H9 (cell line): ENCODE results near the gene POLA1. TPM values are rescaled to one million over a fixed set of nuclear protein-coding genes. Genes with fewer than 3 reads are reported as not detected.

Source experiments
- DNase-seq: peaks from one replicate; pipeline ENCODE4 v3.0.0-alpha.2; 2017
- H2AFZ ChIP-seq: one replicate; pipeline ENCODE4 v1.6.1; 2013; ENCODE audit warnings: mild to moderate bottlenecking, low read length, control low read depth, moderate library complexity
- H2AK5ac ChIP-seq: 2 replicates; pipeline ENCODE4 v1.6.1; 2013; ENCODE audit warnings: low read length, control low read depth, mixed read lengths; ENCODE audit not compliant: insufficient read length
- H2BK120ac ChIP-seq: one replicate; pipeline ENCODE4 v1.6.1; 2013; ENCODE audit warnings: low read depth, mild to moderate bottlenecking, low read length, control low read depth, inconsistent platforms; ENCODE audit not compliant: poor library complexity, severe bottlenecking
- H2BK12ac ChIP-seq: 2 replicates; pipeline ENCODE4 v1.6.1; 2013; ENCODE audit warnings: low read length, control low read depth, mixed read lengths, low read depth; ENCODE audit not compliant: insufficient read length
- H2BK15ac ChIP-seq: 2 replicates; pipeline ENCODE4 v1.6.1; 2013; ENCODE audit warnings: low read depth, low read length, control low read depth
- H2BK20ac ChIP-seq: one replicate; pipeline ENCODE4 v1.6.1; 2013; ENCODE audit warnings: low read depth, mild to moderate bottlenecking, low read length, control low read depth, inconsistent platforms; ENCODE audit not compliant: poor library complexity, severe bottlenecking
- H2BK5ac ChIP-seq: 2 replicates; pipeline ENCODE4 v1.6.1; 2013; ENCODE audit warnings: low read length, control low read depth, mixed read lengths; ENCODE audit not compliant: insufficient read length
- H3K14ac ChIP-seq: 2 replicates; pipeline ENCODE4 v1.6.1; 2013; ENCODE audit warnings: low read length, control low read depth; ENCODE audit not compliant: insufficient read depth
- H3K18ac ChIP-seq: 2 replicates; pipeline ENCODE4 v1.6.1; 2013; ENCODE audit warnings: low read depth, mild to moderate bottlenecking, mixed read lengths, low read length, control low read depth; ENCODE audit not compliant: insufficient read length
- H3K23ac ChIP-seq: 2 replicates; pipeline ENCODE4 v1.6.1; 2013; ENCODE audit warnings: low read length, control low read depth, mixed read lengths, low read depth; ENCODE audit not compliant: insufficient read length
- H3K23me2 ChIP-seq: 2 replicates; pipeline ENCODE4 v1.6.1; 2013; ENCODE audit warnings: low read depth, mild to moderate bottlenecking, mixed read lengths, low read length, control low read depth; ENCODE audit not compliant: insufficient read length, poor library complexity, severe bottlenecking
- H3K27ac ChIP-seq: 2 replicates; pipeline ENCODE4 v1.5.1; 2013; ENCODE audit warnings: low read length, control low read depth, mixed read lengths, low read depth; ENCODE audit not compliant: insufficient read length
- H3K27me3 ChIP-seq: 2 replicates; pipeline ENCODE4 v1.6.1; 2013; ENCODE audit warnings: low read length, control low read depth, inconsistent platforms; ENCODE audit not compliant: insufficient read depth
- H3K4ac ChIP-seq: 2 replicates; pipeline ENCODE4 v1.6.1; 2013; ENCODE audit warnings: low read depth, mild to moderate bottlenecking, control low read depth, inconsistent platforms, low read length, moderate library complexity
- H3K4me1 ChIP-seq: 2 replicates; pipeline ENCODE4 v1.6.1; 2013; ENCODE audit warnings: low read length, control low read depth, inconsistent platforms; ENCODE audit not compliant: insufficient read depth
- H3K4me2 ChIP-seq: 2 replicates; pipeline ENCODE4 v1.6.1; 2013; ENCODE audit warnings: low read length, control low read depth, mixed read lengths; ENCODE audit not compliant: insufficient read length, insufficient read depth
- H3K56ac ChIP-seq: 2 replicates; pipeline ENCODE4 v1.6.1; 2013; ENCODE audit warnings: low read depth, mild to moderate bottlenecking, mixed read lengths, low read length, control low read depth; ENCODE audit not compliant: insufficient read length
- H3K79me1 ChIP-seq: 2 replicates; pipeline ENCODE4 v1.6.1; 2013; ENCODE audit warnings: low read depth, mild to moderate bottlenecking, moderate library complexity, low read length, control low read depth, inconsistent platforms; ENCODE audit not compliant: insufficient read depth, poor library complexity, severe bottlenecking
- H3K79me2 ChIP-seq: 2 replicates; pipeline ENCODE4 v1.6.1; 2013; ENCODE audit warnings: low read length, control low read depth, inconsistent platforms; ENCODE audit not compliant: insufficient read depth
- H3K9ac ChIP-seq: 2 replicates; pipeline ENCODE4 v1.6.1; 2013; ENCODE audit warnings: low read length, control low read depth, mixed read lengths; ENCODE audit not compliant: insufficient read length; ENCODE audit errors: extremely low read depth
- H3K9me3 ChIP-seq: one replicate; pipeline ENCODE4 v1.6.1; 2013; ENCODE audit warnings: low read depth, low read length, inconsistent platforms; ENCODE audit not compliant: control insufficient read depth
- H3T11ph ChIP-seq: one replicate; pipeline ENCODE4 v1.6.1; 2013; ENCODE audit warnings: mild to moderate bottlenecking, low read length, control low read depth, inconsistent platforms
- H4K20me1 ChIP-seq: one replicate; pipeline ENCODE4 v1.6.1; 2013; ENCODE audit not compliant: control insufficient read depth, insufficient read length, insufficient read depth
- H4K5ac ChIP-seq: 2 replicates; pipeline ENCODE4 v1.6.1; 2013; ENCODE audit warnings: low read depth, mild to moderate bottlenecking, mixed read lengths, low read length, control low read depth; ENCODE audit not compliant: insufficient read length
- H4K8ac ChIP-seq: replicated peaks from 2 replicates; pipeline ENCODE4 v1.6.1; 2013; ENCODE audit warnings: low read length, control low read depth, mixed read lengths, low read depth; ENCODE audit not compliant: insufficient read length
- H4K91ac ChIP-seq: 2 replicates; pipeline ENCODE4 v1.6.1; 2013; ENCODE audit warnings: low read depth, mild to moderate bottlenecking, moderate library complexity, mixed read lengths, low read length, control low read depth; ENCODE audit not compliant: insufficient read length
- H3K27ac Mint-ChIP-seq, 3 experiments: 2 replicates in 2 of 3; 3 replicates in 1 of 3; pipeline ENCODE4 v1.8.0; 2020 to 2021; ENCODE audit warnings: mixed read lengths in 3 of 3, mild to moderate bottlenecking in 1 of 3, moderate library complexity in 1 of 3
- H3K27me3 Mint-ChIP-seq: 2 replicates; pipeline ENCODE4 v1.8.0; 2021; ENCODE audit warnings: low read depth, mild to moderate bottlenecking, moderate library complexity, mixed read lengths
- H3K36me3 Mint-ChIP-seq, 3 experiments: 2 replicates in 2 of 3; 3 replicates in 1 of 3; pipeline ENCODE4 v1.8.0; 2020 to 2021; ENCODE audit warnings: low read depth in 3 of 3, mixed read lengths in 3 of 3; ENCODE audit not compliant: insufficient read depth in 1 of 3
- H3K4me1 Mint-ChIP-seq, 2 experiments: 2 replicates each; pipeline ENCODE4 v1.8.0; 2020; ENCODE audit warnings: mixed read lengths in 2 of 2
- H3K4me3 Mint-ChIP-seq, 2 experiments: 2 replicates in 1 of 2; 3 replicates in 1 of 2; pipeline ENCODE4 v1.8.0; 2020 to 2021; ENCODE audit warnings: mild to moderate bottlenecking in 2 of 2, mixed read lengths in 2 of 2, moderate library complexity in 1 of 2
- H3K9me3 Mint-ChIP-seq, 2 experiments: 2 replicates in 1 of 2; 3 replicates in 1 of 2; pipeline ENCODE4 v1.8.0; 2020; ENCODE audit warnings: mild to moderate bottlenecking in 2 of 2, mixed read lengths in 2 of 2, moderate library complexity in 1 of 2
- WGBS: extraction: QIAGEN DNeasy Blood & Tissue Kit; methylation state at CpG from one replicate; pipeline ENCODE4 v1.1.7; 2013; ENCODE audit warnings: missing lambda C conversion rate, low lambda C conversion rate, mixed read lengths; ENCODE audit not compliant: insufficient read length; ENCODE audit errors: extremely low coverage; 5-methylcytosine and 5-hydroxymethylcytosine counted together
- total RNA-seq: library from RNA; stranded (reverse); gene quantifications from 2 replicates; pipeline ENCODE4 v1.2.1, GENCODE V29; 2021
- TF ChIP-seq, protein P1 (sequence below): fragments of 200-600 bp; sonication (generic); conservative IDR thresholded peaks from 3 replicates; pipeline ENCODE4 v1.8.0; 2021; ENCODE audit warnings: antibody characterized with exemption, mild to moderate bottlenecking

The POLA1 gene
- total RNA-seq, 1 experiment from 2014 or later: 60.2 TPM

DNA sequence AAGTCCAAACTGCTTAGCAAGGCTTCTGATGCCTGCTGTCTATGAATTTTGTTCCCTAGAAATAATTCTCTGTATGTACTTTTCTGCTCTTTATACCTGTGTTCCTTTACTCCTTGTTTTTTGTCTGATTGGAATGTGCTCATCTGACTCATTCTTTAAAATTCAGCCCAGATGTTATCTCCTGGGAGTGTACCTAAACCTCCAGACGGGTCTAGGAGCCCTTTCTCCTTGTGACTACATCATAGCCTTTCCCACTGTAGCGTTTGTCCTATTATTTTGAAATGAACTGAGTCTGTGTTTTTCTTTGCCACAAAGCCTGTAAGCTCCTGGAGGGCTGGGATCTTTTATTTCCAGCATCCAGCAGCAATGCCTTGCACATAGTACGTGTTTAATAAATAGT is 26.3 kb downstream of the POLA1 start:
- Histone ChIP-seq H3K9me3 (no peaks in the 10 kb centered on the region), H3K4me1 (no peaks in the 10 kb centered on the region), H3K27me3 (no peaks in the 10 kb centered on the region), H3K4ac (no peak overlapping the region), H3K79me2 (no peaks in the 10 kb centered on the region), H2BK120ac (no peak overlapping the region), H2AK5ac (no peak overlapping the region), H3K23me2 (no peaks in the 10 kb centered on the region), H3K18ac (no peak overlapping the region), H4K8ac (no peak overlapping the region), H3K79me1 (no peaks in the 10 kb centered on the region), H3K23ac (no peak overlapping the region), H2BK5ac (no peak overlapping the region), H2BK15ac (no peak overlapping the region), H4K91ac (no peak overlapping the region), H2BK12ac (no peak overlapping the region), H3K9ac (no peak overlapping the region), H3K14ac (no peak overlapping the region), H4K5ac (no peak overlapping the region), H3T11ph (no peak overlapping the region), H2AFZ (no peak overlapping the region), H3K56ac (no peak overlapping the region), H3K27ac (no peak overlapping the region), H2BK20ac (no peak overlapping the region), H3K4me2 (no peak overlapping the region), H4K20me1 (no peaks in the 10 kb centered on the region)
- Mint-ChIP-seq H3K9me3 (no peaks in the 10 kb centered on the region), H3K27ac (peak overlapping the region; percentile 6 to 43 (median 41); a peak in 3 of 7 replicates), H3K27me3 (no peaks in the 10 kb centered on the region), H3K36me3 (peaks cover 42 to 87% (median 82%) of the 10 kb centered on the region in 3 experiments; a peak in 6 of 7 replicates), H3K4me1 (peaks cover 6 to 12% of the 10 kb centered on the region in 2 experiments), H3K4me3 (no peak overlapping the region)
- WGBS: no CpG with 5 or more reads among the region's 3 CpGs
- TF ChIP-seq, protein P1, sequence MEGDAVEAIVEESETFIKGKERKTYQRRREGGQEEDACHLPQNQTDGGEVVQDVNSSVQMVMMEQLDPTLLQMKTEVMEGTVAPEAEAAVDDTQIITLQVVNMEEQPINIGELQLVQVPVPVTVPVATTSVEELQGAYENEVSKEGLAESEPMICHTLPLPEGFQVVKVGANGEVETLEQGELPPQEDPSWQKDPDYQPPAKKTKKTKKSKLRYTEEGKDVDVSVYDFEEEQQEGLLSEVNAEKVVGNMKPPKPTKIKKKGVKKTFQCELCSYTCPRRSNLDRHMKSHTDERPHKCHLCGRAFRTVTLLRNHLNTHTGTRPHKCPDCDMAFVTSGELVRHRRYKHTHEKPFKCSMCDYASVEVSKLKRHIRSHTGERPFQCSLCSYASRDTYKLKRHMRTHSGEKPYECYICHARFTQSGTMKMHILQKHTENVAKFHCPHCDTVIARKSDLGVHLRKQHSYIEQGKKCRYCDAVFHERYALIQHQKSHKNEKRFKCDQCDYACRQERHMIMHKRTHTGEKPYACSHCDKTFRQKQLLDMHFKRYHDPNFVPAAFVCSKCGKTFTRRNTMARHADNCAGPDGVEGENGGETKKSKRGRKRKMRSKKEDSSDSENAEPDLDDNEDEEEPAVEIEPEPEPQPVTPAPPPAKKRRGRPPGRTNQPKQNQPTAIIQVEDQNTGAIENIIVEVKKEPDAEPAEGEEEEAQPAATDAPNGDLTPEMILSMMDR: no peak
- DNase-seq: no peak
